GM21423 (cell line): ENCODE results near the gene BIRC5.

Experiments
- ATAC-seq: cut with Tn5 transposase; IDR thresholded peaks from one replicate; pipeline ENCODE4 v1.9.1; 2021; ENCODE audit warnings: mild to moderate bottlenecking, moderate library complexity; ENCODE audit not compliant: unreplicated experiment

BIRC5 gene

GRCh38 chr17:78183916-78184315, 30.1 kb upstream of the BIRC5 start:
- no peak for ATAC-seq

- ATAC-seq: no peak
Measured at GRCh38 chr17:78184351-78184750, 29.7 kb upstream of the BIRC5 start.

GRCh38 chr17:78184868-78185267, 29.2 kb upstream of the BIRC5 start:
- ATAC-seq: no peak

- no peak for ATAC-seq
Measured at GRCh38 chr17:78185981-78186691, 27.9 kb upstream of the BIRC5 start.

- ATAC-seq: peak; percentile 95
Measured at GRCh38 chr17:78186692-78187595, 27.1 kb upstream of the BIRC5 start, which contains the start of the genes AFMID and TK1. Gene AFMID (plus strand): TSS chr17:78187362. CDS start chr17:78187371, 9 bp downstream. Gene TK1 (minus strand): TSS chr17:78187052. CDS start chr17:78186994, 58 bp downstream.

DNA sequence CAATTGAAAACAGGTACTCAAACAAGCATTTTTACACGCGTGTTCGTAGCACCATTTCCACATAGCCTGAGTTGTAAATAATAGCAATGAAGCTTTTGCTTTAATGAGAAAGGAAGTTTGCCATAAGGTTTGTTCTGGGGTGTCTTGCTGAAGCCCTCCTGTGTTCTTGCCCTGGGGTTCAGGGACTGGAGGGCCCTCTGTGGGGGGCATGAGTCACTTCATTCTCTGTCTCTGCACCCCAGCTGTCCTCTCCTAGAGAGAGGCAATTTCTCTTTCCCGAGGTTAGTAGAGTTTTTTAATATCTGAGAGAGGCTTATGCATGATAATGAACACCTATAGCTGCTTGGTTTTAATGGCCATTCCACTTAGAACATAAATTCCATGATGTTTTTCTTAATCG, 17.3 kb upstream of the BIRC5 start:
- ATAC-seq: no peak

- no peak for ATAC-seq
Measured at GRCh38 chr17:78197147-78197832, 16.8 kb upstream of the BIRC5 start.

GRCh38 chr17:78200451-78200850, 13.6 kb upstream of the BIRC5 start:
- ATAC-seq: no peak

- ATAC-seq: no peak
Measured at GRCh38 chr17:78202666-78203065, 11.4 kb upstream of the BIRC5 start.

DNA sequence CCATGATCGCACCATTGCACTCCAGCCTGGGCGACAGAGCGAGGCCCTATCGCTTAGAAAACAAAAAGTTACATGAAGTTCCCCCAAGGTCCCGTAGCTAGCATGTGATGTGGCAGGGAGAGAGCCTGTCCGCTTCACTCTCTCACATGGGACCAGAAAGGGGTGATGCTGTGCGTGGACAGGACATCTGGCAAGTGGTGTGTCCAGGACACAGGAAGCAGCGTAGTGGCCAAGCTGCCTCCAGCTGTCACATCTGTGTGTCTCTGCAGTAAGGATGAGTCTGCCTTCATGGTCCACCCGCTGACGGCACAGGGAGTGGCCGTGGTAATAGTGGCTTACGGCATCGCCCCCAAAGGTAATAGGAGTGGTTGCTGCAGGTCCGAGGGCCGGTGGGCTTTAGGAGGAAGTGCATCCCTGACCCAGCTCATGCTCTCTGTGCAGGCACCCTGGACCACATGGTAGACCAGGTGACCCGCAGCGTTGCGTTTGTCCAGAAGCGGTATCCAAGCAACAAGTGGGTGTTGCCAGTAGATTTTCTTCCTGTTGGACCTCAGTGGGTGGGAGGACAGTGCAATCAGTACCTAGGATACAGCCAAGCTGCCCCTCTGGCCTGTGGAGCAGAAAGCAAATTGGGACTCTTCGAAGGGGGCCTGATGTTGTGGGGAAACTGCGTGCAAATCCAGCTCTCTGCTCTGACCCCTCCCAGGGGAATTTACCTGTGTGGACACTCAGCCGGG, 9.5 kb upstream of the BIRC5 start:
- ATAC-seq: no peak

DNA sequence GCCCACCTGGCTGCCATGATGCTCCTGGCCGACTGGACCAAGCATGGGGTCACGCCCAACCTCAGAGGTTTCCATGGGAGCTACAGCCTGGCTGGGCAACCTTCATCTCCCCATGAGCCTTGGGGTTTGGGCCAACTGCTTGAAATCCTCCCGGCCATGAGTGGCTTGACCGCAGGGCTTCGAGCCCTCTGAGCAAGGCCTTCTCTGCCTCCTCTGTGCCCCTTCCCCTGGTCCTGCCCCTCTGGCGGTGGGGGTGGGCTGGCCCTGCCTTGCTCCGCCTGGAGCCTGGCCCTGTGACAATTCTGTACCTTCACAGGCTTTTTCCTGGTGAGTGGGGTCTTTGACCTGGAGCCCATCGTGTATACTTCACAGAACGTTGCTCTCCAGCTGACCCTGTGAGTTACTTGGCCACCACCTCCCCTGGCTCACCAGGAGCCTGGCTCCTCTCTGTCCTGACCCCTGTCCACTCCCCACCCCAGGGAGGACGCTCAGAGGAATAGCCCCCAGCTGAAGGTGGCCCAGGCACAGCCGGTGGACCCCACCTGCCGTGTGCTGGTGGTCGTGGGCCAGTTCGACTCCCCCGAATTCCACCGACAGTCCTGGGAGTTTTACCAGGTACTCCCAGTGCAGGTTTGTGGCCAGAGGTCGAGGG, 8.8 kb upstream of the BIRC5 start:
- no peak for ATAC-seq

DNA sequence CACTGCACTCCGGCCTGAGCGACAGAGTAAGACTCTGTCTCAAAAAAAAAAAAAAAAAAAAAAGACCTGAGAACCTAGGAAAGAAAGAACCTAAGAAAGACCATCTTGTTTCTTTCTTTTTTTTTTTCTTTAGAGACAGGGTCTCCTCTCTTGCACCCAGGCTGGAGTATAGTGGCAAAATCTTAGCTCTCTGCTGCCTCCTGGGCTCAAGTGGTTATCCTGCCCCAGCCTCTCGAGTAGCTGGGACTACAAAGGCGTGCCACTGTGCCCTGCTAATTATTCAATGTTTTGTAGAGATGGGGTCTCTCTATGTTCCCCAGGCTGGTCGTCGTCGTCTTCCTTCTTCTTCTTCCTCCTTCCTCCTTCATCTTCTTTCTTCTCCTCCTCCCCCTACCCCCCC, 7.8 kb upstream of the BIRC5 start:
- ATAC-seq: no peak

- ATAC-seq: no peak
Measured at GRCh38 chr17:78208486-78208885, 5.6 kb upstream of the BIRC5 start.

- ATAC-seq: no peak
Measured at GRCh38 chr17:78210111-78210510, 3.9 kb upstream of the BIRC5 start.

GRCh38 chr17:78211032-78211431, 3.0 kb upstream of the BIRC5 start:
- no peak for ATAC-seq

GRCh38 chr17:78214706-78215061, 631 bp downstream of the BIRC5 start:
- no peak for ATAC-seq

DNA sequence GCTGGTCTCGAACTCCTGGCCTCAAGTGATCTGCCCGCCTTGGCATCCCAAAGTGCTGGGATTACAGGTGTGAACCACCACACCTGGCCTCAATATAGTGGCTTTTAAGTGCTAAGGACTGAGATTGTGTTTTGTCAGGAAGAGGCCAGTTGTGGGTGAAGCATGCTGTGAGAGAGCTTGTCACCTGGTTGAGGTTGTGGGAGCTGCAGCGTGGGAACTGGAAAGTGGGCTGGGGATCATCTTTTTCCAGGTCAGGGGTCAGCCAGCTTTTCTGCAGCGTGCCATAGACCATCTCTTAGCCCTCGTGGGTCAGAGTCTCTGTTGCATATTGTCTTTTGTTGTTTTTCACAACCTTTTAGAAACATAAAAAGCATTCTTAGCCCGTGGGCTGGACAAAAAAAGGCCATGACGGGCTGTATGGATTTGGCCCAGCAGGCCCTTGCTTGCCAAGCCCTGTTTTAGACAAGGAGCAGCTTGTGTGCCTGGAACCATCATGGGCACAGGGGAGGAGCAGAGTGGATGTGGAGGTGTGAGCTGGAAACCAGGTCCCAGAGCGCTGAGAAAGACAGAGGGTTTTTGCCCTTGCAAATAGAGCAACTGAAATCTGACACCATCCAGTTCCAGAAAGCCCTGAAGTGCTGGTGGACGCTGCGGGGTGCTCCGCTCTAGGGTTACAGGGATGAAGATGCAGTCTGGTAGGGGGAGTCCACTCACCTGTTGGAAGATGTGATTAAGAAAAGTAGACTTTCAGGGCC, 5.5 kb downstream of the BIRC5 start:
- no peak for ATAC-seq

DNA sequence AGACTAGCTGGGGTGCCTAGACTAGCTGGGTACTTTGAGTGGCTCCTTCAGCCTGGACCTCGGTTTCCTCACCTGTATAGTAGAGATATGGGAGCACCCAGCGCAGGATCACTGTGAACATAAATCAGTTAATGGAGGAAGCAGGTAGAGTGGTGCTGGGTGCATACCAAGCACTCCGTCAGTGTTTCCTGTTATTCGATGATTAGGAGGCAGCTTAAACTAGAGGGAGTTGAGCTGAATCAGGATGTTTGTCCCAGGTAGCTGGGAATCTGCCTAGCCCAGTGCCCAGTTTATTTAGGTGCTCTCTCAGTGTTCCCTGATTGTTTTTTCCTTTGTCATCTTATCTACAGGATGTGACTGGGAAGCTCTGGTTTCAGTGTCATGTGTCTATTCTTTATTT, 9.0 kb downstream of the BIRC5 start:
- ATAC-seq: no peak

GRCh38 chr17:78223765-78224164, 9.7 kb downstream of the BIRC5 start:
- ATAC-seq: no peak
